WTC11 (cell line): ENCODE results near the gene GRM1. TPM values are rescaled to one million over a fixed set of nuclear protein-coding genes. Genes with fewer than 3 reads are reported as not detected.

Experiments used
- ATAC-seq: fragments of 200-7000 bp; cut with Tn5 transposase; 2 replicates; pipeline ENCODE4 v1.10.0; 2021; ENCODE audit warnings: mild to moderate bottlenecking, moderate library complexity
- CTCF ChIA-PET: fragments of 300-600 bp; sonication (Branson Sonifier 250); formaldehyde crosslinking; loops from one replicate; lab custom pipeline; 2021; ENCODE audit warnings: antibody characterized with exemption; lab: Charles Lee
- POLR2A ChIA-PET: fragments of 350-600 bp; sonication (Branson Sonifier 250); formaldehyde crosslinking; loops from one replicate; lab custom pipeline; 2021; ENCODE audit warnings: antibody characterized with exemption; lab: Charles Lee
- DNase-seq: peaks from one replicate; pipeline ENCODE4 v3.0.0; 2021; ENCODE audit warnings: low spot score
- H3K27ac Mint-ChIP-seq: 2 replicates; pipeline ENCODE4 v1.8.0; 2021; ENCODE audit warnings: mixed read lengths
- H3K27me3 Mint-ChIP-seq: 2 replicates; pipeline ENCODE4 v1.8.0; 2021; ENCODE audit warnings: low read depth, mild to moderate bottlenecking, moderate library complexity, mixed read lengths
- H3K36me3 Mint-ChIP-seq: 2 replicates; pipeline ENCODE4 v1.8.0; 2021; ENCODE audit warnings: mixed read lengths
- H3K4me1 Mint-ChIP-seq: 2 replicates; pipeline ENCODE4 v1.8.0; 2022; ENCODE audit warnings: mixed read lengths
- H3K4me3 Mint-ChIP-seq: 2 replicates; pipeline ENCODE4 v1.8.0; 2021; ENCODE audit warnings: mild to moderate bottlenecking, moderate library complexity, mixed read lengths
- H3K9me3 Mint-ChIP-seq: 2 replicates; pipeline ENCODE4 v1.8.0; 2021; ENCODE audit warnings: mixed read lengths
- AR ChIP-seq: fragments of 250-450 bp; sonication (Bioruptor Pico); IDR thresholded peaks from 2 replicates; pipeline ENCODE4 v1.9.0; 2021; ENCODE audit warnings: mild to moderate bottlenecking
- FOXK1 ChIP-seq: sonication (generic); formaldehyde crosslinking; IDR thresholded peaks from 2 replicates; pipeline ENCODE4 v1.8.0; 2022; ENCODE audit warnings: mild to moderate bottlenecking, moderate library complexity, missing genetic modification reagents
- FOXP4 ChIP-seq: sonication (generic); formaldehyde crosslinking; IDR thresholded peaks from 2 replicates; pipeline ENCODE4 v1.8.0; 2022; ENCODE audit warnings: mild to moderate bottlenecking, missing genetic modification reagents
- GABPB1 ChIP-seq: sonication (generic); formaldehyde crosslinking; IDR thresholded peaks from 2 replicates; pipeline ENCODE4 v1.8.1; 2023; ENCODE audit warnings: mild to moderate bottlenecking, missing genetic modification reagents
- HMGA2 ChIP-seq: fragments of 250-450 bp; sonication (Bioruptor Pico); IDR thresholded peaks from 2 replicates; pipeline ENCODE4 v1.4.0; 2021; ENCODE audit warnings: mild to moderate bottlenecking, moderate library complexity
- HMGXB4 ChIP-seq: sonication (generic); formaldehyde crosslinking; IDR thresholded peaks from 2 replicates; pipeline ENCODE4 v1.8.1; 2023; ENCODE audit warnings: mild to moderate bottlenecking, moderate library complexity, missing genetic modification reagents
- NFATC4 ChIP-seq: fragments of 250-450 bp; sonication (Bioruptor Pico); IDR thresholded peaks from 2 replicates; pipeline ENCODE4 v1.9.0; 2021; ENCODE audit warnings: mild to moderate bottlenecking
- NFYB ChIP-seq: sonication (generic); formaldehyde crosslinking; conservative IDR thresholded peaks from 2 replicates; pipeline ENCODE4 v1.8.0; 2022; ENCODE audit warnings: low read depth, missing genetic modification reagents
- PREB ChIP-seq: sonication (generic); formaldehyde crosslinking; IDR thresholded peaks from 2 replicates; pipeline ENCODE4 v1.8.1; 2022; ENCODE audit warnings: mild to moderate bottlenecking, missing genetic modification reagents, moderate library complexity, borderline replicate concordance
- ZNF263 ChIP-seq: sonication (generic); formaldehyde crosslinking; IDR thresholded peaks from 2 replicates; pipeline ENCODE4 v1.8.1; 2022; ENCODE audit warnings: low read depth, mild to moderate bottlenecking, moderate library complexity, missing genetic modification reagents
- ZNF423 ChIP-seq: fragments of 250-450 bp; sonication (Bioruptor Pico); IDR thresholded peaks from 2 replicates; pipeline ENCODE4 v2.1.2; 2022; ENCODE audit warnings: mild to moderate bottlenecking, moderate library complexity
- total RNA-seq: library from RNA; stranded (reverse); gene quantifications from 3 replicates; pipeline ENCODE4 v1.2.3, GENCODE V29; 2021
- TF ChIP-seq, protein P1 (sequence below): sonication (generic); formaldehyde crosslinking; IDR thresholded peaks from 2 replicates; pipeline ENCODE4 v1.8.1; 2022; ENCODE audit warnings: missing genetic modification reagents, borderline replicate concordance
- TF ChIP-seq, protein P2 (sequence below): sonication (generic); formaldehyde crosslinking; IDR thresholded peaks from 2 replicates; pipeline ENCODE4 v1.8.0; 2023; ENCODE audit warnings: mild to moderate bottlenecking, missing genetic modification reagents
- TF ChIP-seq, protein P3 (sequence below): fragments of 200-600 bp; IDR thresholded peaks from 2 replicates; pipeline ENCODE4 v1.8.0; 2022; ENCODE audit warnings: antibody characterized with exemption

The GRM1 gene
- total RNA-seq, 1 experiment from 2014 or later, result 0.46 TPM

- TF ChIP-seq AR (CRISPR knock-in tag) (no peak), NFATC4 (CRISPR knock-in tag) (no peak), ZNF423 (CRISPR knock-in tag) (no peak), GABPB1 (CRISPR knock-in tag) (no peak)
Measured at GRCh38 chr6:146014233-146014632, 14.6 kb upstream of the GRM1 start (continued).

DNA sequence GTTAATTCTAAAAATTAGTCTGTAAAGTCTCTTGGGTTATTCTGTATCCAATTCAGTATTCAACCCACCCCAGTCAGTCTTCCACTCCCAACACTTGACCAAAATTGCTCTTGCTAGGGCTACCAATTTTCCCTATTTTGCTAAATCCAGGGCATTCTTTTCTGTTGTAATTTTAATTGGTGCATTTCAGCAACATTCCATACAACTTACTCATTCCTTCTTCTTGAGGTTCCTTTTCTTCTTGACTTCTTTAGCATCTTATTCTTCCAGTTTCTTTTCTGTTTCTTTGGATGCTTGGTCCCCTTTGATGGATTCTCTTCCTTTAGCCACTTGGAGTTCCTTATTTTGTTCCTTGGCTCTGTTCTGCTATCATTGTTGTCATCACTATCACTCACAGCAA is 11.2 kb upstream of the GRM1 start:
- DNase-seq (no peak), ATAC-seq (peak; percentile 80)
- ChIA-PET CTCF (no interaction called here), POLR2A (no interaction called here)
- TF ChIP-seq NFATC4 (CRISPR knock-in tag) (no peak), NFYB (no peak), ZNF263 (no peak), FOXP4 (CRISPR knock-in tag) (no peak)
- TF ChIP-seq, protein P1, sequence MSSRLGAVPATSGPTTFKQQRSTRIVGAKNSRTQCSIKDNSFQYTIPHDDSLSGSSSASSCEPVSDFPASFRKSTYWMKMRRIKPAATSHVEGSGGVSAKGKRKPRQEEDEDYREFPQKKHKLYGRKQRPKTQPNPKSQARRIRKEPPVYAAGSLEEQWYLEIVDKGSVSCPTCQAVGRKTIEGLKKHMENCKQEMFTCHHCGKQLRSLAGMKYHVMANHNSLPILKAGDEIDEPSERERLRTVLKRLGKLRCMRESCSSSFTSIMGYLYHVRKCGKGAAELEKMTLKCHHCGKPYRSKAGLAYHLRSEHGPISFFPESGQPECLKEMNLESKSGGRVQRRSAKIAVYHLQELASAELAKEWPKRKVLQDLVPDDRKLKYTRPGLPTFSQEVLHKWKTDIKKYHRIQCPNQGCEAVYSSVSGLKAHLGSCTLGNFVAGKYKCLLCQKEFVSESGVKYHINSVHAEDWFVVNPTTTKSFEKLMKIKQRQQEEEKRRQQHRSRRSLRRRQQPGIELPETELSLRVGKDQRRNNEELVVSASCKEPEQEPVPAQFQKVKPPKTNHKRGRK (CRISPR knock-in tag), result no peak
- TF ChIP-seq, protein P2, sequence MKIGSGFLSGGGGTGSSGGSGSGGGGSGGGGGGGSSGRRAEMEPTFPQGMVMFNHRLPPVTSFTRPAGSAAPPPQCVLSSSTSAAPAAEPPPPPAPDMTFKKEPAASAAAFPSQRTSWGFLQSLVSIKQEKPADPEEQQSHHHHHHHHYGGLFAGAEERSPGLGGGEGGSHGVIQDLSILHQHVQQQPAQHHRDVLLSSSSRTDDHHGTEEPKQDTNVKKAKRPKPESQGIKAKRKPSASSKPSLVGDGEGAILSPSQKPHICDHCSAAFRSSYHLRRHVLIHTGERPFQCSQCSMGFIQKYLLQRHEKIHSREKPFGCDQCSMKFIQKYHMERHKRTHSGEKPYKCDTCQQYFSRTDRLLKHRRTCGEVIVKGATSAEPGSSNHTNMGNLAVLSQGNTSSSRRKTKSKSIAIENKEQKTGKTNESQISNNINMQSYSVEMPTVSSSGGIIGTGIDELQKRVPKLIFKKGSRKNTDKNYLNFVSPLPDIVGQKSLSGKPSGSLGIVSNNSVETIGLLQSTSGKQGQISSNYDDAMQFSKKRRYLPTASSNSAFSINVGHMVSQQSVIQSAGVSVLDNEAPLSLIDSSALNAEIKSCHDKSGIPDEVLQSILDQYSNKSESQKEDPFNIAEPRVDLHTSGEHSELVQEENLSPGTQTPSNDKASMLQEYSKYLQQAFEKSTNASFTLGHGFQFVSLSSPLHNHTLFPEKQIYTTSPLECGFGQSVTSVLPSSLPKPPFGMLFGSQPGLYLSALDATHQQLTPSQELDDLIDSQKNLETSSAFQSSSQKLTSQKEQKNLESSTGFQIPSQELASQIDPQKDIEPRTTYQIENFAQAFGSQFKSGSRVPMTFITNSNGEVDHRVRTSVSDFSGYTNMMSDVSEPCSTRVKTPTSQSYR (CRISPR knock-in tag), result no peak
- TF ChIP-seq, protein P3, sequence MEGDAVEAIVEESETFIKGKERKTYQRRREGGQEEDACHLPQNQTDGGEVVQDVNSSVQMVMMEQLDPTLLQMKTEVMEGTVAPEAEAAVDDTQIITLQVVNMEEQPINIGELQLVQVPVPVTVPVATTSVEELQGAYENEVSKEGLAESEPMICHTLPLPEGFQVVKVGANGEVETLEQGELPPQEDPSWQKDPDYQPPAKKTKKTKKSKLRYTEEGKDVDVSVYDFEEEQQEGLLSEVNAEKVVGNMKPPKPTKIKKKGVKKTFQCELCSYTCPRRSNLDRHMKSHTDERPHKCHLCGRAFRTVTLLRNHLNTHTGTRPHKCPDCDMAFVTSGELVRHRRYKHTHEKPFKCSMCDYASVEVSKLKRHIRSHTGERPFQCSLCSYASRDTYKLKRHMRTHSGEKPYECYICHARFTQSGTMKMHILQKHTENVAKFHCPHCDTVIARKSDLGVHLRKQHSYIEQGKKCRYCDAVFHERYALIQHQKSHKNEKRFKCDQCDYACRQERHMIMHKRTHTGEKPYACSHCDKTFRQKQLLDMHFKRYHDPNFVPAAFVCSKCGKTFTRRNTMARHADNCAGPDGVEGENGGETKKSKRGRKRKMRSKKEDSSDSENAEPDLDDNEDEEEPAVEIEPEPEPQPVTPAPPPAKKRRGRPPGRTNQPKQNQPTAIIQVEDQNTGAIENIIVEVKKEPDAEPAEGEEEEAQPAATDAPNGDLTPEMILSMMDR, result no peak
- H3K27me3 Mint-ChIP-seq, result no peaks in the 10 kb centered on the region
- peaks cover 15% of the 10 kb centered on the region for H3K4me1 Mint-ChIP-seq
- no peaks in the 10 kb centered on the region for H3K36me3 Mint-ChIP-seq
- H3K9me3 Mint-ChIP-seq, result peaks cover 3% of the 10 kb centered on the region; the same call in 1 of the 2 replicates
- no peak overlapping the region for H3K4me3 Mint-ChIP-seq
- peak overlapping the region; percentile 14; the same call in 1 of the 2 replicates for H3K27ac Mint-ChIP-seq

DNA sequence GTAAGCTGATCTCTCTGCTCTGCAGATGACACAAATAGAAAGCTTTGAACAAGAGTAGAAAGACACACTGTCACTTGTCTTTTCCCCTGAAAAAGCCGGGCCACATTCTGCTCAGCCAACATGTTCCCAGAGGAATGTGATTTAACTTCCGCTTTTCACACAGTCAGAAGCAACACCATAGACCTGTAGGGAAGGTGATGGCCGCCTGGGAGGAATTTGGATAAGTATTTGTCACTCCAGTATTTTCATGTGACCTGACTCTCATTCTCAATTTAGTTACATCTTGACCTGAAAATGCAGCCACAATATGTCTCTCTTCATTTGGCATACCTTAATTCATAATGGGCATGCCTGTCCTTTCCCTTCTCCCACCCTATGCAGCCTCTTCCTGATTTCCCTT is 2.0 kb upstream of the GRM1 start:
- no peaks in the 10 kb centered on the region for H3K36me3 Mint-ChIP-seq
- TF ChIP-seq HMGA2 (no peak), FOXK1 (CRISPR knock-in tag) (no peak), HMGXB4 (CRISPR knock-in tag) (no peak), PREB (CRISPR knock-in tag) (no peak)
- TF ChIP-seq, all 79 proteins: peak for 0
- peaks cover 20% of the 10 kb centered on the region for H3K4me1 Mint-ChIP-seq
- ATAC-seq, result no peak
- no peak for DNase-seq
- H3K27me3 Mint-ChIP-seq, result peaks cover 51% of the 10 kb centered on the region
- POLR2A ChIA-PET, result interaction anchor here (0.7 kb wide), 1 partner anchor 558 kb away, joined by 3 read pairs; no protein-coding TSS in a partner anchor
- CTCF ChIA-PET, result no interaction called here
- peaks cover 18% of the 10 kb centered on the region for H3K9me3 Mint-ChIP-seq
- no peak overlapping the region for H3K27ac Mint-ChIP-seq
- 0 out of 2 replicates have a peak overlapping the region, but pooled peaks have one; percentile 80 for H3K4me3 Mint-ChIP-seq
